GM21576 (cell line): Measurements from ENCODE around the gene KIRREL1.

Experiments used
- ATAC-seq: cut with Tn5 transposase; IDR thresholded peaks from one replicate; pipeline ENCODE4 v1.9.1; 2021; ENCODE audit warnings: mild to moderate bottlenecking, moderate library complexity; ENCODE audit not compliant: unreplicated experiment

Gene KIRREL1

DNA sequence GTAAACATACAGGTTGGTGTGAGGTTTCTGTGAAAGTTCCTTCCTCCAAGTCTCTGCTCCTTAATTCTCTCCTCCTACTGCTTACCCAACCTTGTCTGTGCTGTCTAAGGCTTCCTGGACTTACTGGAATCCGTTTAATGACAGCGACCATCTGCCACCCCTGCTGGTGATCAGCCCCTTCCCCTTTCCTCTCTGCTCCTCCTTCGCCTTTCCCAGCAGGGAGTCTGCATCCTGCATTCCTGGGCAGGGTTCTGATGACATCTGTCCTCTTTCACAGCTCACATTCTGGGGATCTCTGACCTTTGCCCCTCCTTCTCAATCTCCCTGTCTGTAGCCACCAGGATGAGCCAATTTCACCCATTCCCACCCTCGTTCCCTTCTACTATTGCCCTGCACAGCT lies 66.5 kb downstream of the KIRREL1 start:
- ATAC-seq = no peak

DNA sequence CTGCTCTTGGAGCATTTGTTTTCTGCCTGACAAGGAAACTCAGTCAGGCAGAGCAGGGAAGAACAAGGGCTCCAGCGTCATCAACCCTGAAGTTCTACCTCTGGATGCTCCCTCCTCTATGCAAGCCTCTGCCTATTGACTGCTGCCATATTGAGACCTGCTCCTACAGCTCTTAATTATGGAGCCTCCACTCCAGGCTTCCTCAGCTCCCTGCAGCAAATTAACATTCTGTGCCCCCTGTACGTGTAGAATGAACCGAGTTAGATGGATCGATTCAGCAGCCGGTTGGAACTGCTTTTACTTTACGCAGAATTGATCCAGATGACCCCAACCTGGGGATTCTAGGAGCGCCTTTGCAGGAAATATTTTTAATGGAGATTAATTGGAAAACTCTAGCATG lies 68.7 kb downstream of the KIRREL1 start:
- ATAC-seq = no peak

DNA sequence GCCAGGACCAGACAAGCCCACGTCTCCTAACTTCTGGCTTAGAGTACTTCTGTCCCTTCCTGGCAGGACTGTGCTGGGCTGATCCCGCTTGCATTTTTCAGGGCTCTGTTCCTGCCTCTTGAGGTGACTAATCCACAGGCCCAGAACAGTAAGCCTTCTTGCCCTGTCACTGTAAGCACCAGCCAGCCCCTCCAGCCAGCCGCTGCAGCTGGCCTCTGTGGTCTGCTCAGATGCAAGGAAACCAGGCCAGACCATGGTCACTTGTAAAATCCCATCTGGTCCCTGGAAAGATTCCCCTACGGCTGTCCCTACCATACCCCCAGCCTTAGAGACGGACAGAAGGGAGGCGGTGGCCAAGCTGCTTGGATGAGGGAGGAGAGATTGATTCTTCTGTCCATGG lies 74.2 kb downstream of the KIRREL1 start:
- no peak for ATAC-seq

DNA sequence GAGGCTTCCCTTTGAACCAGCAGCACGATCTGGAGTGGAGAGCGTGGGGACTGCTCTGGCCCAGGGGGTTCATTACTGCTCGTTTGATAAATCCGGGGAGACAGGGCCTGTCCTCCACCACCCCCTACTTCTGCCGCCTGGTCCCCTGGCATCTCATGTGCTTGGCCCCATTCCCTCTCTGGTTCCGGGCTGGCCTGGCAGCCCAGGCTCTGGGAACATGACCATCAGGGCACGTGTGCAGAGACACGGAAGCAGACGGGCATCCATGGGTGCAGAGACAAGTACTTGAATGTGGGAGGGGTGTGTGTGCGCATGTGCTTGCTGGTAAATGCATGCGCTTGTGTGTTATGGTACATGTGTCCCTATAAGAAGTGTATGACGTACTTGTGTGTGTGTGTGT lies 75.5 kb downstream of the KIRREL1 start:
- ATAC-seq = no peak

DNA sequence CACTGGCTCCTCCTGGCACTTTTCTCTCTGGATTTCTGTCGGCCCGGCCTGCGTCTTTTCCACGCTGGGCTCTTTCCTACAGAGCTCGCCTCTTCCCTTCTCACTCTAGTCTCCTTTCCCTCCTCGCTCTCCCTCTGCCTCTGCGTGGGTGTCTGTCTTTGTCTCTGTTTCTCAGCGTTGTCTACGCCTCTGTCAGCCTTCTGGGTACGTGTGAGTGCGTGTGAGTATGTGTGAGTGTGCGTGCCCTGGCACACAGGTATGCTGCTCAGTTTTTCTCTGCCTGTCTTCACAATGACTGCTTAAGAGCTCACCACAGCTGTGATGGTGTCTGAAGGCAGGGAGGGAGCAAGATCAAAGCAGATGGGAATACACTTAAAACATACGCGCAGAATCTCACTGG lies 77.7 kb downstream of the KIRREL1 start:
- no peak for ATAC-seq

DNA sequence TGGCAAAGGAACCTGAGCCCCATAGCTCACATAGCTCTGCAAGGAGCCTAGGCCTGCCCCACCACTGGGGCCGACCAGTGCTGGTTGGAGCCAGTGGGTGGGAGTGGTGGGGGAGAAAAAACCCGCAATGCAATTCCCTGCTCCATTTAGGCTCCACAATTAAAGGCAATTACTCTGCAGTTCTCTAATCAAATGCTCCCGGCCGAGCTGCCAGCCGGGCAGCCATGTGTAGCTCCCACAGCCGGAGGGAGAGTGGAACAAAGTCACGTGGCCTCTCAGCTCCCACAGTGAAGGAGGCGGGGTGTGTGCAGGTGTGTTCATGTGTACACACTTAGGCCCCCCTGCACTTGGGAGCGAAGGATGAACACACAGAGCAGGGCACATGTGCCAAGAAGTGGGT lies 81.6 kb downstream of the KIRREL1 start:
- no peak for ATAC-seq

DNA sequence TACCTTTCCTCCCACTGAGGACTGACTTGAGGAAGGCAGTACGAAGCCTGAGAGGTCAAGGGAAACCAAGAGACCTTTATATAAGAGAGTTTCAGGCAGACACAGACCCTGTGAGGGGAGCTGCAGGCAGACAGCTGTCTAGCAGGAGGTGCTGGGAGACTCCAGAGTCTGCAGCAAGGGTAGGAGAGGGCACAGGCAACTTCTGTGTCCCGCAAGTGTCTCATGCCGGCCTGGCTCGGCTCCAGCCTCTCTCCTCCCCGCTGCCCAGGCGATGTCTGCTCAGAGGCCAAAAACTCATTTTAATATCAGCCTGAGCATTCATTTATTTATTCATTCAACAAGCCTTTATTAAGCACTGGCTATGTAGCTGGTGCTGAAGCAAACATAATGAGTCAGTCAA lies 83.0 kb downstream of the KIRREL1 start:
- no peak for ATAC-seq

DNA sequence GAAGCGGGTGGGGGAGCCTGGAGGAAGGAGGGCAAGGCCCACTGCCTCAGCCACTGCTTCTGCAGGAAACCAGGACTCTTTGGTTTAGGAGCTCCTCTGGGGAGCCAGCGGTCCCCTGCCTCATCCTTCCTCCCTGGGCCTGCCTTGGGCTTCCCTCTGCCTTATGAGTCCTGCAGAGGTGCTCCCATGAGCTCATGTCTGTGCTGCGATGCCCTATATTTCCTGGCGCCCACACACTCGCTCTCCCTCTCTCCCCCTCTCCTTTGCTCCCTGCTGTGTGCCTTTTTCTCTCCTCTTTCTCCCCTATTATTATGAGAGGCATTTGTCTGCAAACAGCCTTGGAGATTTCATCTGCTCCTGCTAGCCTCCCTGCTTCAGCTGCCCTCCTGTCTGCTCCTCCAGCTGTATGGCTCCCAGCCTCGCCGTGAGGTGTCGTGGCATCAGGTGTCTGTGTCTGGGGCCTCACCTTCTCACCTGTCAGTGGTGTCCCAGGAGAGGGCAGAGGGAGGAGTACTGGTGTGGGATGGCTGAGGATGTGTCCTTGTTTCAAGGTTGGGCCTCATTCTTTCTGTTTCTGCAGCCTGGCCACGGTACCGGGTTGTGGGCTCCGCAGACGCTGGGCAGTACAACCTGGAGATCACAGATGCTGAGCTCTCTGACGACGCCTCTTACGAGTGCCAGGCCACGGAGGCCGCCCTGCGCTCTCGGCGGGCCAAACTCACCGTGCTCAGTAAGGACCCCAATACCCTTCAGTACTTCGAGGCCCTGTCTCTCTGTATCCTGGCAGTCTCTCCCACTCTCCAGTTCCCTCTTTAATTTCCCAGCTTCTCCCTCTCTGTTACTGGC lies 84.2 kb downstream of the KIRREL1 start:
- no peak for ATAC-seq

DNA sequence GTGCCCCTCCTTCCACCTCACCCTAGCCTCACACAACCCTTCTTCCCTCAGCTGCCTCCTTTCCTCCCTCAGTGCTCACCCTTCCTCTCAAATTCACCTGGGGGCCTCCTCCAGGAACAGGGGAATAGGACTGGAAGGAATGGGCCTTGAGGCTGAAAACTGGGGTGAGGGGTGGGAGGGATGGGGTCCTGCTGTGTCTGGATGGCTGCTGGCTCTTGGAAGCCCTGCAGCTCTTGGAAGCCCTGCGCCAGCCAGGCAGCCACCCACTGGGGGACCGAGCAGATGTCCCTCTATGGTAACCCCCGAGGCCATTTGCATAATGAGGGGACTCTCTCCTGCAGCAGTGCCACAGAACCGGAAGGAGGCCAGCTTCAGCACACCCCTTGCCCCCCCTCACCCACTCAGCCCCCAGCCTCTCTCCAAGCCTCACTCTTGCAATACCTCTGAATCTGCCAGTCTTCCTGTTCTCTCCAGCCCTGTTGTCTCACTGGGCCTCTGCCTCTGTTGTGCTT lies 85.2 kb downstream of the KIRREL1 start:
- no peak for ATAC-seq

DNA sequence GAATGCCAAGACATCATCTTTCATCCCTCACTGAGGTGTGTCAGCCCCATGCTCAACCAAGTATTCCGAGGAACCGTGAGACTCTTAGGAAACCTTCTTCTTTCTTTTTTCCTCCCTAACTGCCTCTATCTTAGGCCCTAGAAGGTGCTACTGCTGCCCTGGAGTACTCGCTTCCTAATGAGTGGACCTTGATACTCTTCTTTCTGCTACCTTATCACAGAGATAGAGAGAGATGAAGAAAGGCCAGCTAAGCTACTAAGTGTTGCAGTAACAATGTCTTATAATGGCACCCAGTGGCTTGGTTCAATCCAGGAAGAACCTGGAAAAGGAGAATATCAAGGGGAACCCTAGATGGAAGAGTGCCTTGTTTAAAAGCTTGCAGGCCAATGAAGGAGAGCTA lies 86.6 kb downstream of the KIRREL1 start:
- ATAC-seq = no peak

DNA sequence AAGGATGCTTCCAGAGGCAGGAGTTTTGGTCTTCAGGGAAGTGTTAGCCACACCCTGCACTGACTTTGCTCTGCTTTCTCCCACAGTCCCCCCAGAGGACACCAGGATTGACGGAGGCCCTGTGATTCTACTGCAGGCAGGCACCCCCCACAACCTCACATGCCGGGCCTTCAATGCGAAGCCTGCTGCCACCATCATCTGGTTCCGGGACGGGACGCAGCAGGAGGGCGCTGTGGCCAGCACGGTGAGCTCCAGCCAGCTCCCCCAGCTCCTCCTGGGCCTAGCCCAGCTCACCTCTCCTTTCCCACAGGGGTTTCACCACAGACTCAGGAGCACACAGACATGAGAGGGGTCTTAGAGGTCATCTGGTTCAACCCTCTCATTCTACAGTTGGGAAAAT lies 90.9 kb downstream of the KIRREL1 start:
- no peak for ATAC-seq

DNA sequence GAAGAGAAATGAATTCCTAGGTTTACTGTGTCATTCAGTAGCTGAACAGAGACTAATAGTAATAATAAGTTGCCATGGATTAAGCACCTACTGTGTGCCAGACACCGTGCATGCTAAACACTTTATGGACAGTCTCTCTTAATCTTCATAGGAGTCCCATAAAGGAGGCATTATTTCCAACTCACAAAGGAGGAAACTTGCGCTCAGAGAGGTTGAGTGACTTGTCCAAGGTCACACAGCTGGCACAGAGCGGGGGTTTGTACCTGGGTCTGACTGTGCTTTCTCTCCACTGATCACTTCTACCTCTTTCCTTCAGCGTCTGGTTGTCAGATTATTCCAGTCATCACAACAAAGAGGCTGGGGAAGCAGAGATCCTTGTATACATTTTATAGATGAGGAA lies 91.3 kb downstream of the KIRREL1 start:
- ATAC-seq = no peak

DNA sequence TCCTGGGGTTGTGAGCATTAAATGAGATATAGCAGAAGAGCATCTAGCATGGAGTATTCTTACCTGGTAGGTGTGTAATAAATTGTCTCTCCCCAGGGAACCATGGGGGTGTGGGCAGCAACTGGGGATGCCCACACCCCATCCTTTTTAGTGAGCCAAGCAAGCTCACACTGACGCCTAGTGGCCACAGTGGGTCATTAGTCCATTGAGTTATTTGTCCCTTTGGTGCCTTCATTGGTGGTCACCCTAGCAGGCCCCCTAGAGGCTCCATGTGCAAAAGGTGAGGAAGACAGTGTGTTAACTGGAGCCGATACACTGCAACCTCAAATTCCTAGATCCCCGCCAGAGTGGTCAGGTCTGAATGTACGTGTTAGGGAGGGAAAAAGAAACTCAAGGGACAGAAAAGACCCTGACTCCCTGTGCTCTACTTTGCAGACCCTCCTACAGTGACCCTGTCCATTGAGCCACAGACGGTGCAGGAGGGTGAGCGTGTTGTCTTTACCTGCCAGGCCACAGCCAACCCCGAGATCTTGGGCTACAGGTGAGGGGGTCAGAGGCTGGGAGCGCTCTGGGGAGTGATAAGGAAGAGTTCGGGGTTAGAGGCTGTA lies 94.0 kb downstream of the KIRREL1 start:
- ATAC-seq = no peak

DNA sequence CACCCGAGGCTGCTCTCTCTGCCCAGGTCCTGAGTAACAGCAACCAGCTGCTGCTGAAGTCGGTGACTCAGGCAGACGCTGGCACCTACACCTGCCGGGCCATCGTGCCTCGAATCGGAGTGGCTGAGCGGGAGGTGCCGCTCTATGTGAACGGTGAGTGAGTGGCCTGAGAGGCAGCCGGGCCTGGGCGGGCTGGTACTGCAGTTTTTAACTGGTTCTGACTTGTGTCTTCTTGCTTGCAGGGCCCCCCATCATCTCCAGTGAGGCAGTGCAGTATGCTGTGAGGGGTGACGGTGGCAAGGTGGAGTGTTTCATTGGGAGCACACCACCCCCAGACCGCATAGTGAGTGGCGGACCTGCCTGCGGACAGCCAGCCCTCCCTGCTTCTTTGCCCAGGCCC lies 96.0 kb downstream of the KIRREL1 start:
- ATAC-seq = no peak

DNA sequence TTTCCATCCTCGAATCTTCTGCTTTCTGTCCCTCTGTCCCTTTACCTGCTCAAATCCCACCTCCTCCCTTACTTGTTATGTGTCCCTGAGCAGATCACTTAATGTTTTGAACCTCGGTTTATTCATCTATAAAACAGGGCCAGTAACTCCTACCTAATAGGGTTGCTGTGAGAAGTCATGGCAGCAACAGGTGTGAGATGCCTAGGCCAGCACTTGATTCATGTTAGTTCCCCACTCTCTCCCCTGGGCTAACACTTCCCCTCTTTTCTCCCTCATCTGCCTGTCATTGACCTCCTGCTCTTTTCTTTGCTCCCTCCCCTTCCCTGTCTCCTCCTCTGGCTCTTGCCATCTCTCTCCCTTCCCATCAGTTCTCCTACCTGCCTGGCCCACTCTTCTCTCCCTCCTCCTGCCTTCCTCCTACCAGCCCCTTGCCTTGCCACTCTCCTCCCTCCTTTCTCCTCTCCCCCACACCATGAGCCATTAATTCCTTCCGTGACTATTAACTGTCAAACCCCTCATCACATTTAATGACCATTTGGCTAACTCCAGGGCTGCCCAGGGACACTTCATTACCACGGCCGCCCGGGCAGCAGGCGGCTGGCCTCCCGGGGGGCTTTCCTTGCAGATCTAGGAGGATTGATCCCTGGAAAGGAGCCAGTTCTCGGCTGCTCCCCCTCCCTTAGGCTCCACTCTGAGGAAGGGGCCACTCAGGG lies 96.6 kb downstream of the KIRREL1 start:
- ATAC-seq = no peak

DNA sequence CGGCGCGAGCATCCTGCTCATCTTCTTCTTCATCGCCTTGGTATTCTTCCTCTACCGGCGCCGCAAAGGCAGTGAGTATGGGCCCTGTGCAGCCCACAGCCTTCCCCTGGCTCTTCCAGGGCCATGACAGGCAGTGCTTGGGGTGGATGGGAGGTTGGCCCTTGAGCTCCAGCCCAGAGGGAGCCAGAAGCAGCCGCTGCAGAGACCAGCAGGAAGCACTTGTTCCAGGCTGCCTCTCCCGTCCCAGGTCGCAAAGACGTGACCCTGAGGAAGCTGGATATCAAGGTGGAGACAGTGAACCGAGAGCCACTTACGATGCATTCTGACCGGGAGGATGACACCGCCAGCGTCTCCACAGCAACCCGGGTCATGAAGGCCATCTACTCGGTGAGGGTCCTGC lies 99.9 kb downstream of the KIRREL1 start:
- no peak for ATAC-seq

DNA sequence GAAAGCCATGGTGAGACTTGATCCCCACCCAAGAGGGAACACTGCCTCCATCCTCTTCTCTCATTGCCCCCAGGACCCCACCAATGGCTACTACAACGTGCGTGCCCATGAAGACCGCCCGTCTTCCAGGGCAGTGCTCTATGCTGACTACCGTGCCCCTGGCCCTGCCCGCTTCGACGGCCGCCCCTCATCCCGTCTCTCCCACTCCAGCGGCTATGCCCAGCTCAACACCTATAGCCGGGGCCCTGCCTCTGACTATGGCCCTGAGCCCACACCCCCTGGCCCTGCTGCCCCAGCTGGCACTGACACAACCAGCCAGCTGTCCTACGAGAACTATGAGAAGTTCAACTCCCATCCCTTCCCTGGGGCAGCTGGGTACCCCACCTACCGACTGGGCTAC lies 101.1 kb downstream of the KIRREL1 start:
- no peak for ATAC-seq

DNA sequence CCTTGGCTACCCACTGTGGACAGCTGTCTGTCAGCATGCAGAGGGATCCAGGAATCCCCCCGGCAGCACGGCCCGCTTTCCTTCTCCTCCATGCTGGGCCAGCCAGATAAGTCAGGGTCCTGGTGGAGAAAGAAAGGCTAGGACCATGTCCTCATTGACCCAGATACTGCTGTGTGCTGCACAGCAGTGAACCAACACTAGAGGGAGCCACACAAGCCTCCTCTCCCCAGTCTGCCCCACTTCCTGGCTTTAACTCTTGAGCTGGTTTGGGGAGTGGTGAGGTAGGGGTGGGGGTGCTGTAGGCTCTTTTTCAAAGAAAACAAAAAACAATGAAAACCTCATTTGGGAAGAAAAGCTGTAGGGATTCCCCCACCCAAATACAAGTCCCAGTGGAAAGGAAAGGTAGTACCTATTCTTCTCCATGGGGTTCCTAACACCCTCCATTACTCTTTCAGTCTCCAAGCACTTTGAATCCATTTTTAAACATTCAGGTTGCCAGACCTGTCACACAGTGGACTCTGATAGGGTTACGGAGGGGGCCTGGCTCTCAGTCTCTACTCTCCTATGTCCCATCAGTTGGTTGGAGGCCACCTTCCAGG lies 102.4 kb downstream of the KIRREL1 start:
- no peak for ATAC-seq

DNA sequence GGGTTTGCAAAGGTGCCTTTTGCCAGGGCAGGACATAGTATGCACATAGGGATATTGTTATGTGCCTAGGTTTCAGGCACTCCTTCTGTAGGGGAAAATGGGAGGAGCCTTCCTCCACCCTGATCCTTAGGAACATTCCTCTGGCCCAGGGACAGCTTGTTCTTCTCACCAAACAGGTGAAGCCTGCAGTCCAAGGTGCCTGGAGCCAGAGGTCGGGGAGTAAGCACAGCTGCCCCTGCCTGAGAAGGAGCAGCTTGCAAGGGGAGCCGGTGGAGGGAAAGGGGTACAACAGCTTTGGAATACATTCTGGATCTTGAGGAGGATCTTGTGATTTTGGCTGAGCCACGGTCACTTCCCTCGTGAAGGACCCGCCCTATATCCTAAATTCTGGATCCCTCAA lies 104.8 kb downstream of the KIRREL1 start:
- no peak for ATAC-seq

DNA sequence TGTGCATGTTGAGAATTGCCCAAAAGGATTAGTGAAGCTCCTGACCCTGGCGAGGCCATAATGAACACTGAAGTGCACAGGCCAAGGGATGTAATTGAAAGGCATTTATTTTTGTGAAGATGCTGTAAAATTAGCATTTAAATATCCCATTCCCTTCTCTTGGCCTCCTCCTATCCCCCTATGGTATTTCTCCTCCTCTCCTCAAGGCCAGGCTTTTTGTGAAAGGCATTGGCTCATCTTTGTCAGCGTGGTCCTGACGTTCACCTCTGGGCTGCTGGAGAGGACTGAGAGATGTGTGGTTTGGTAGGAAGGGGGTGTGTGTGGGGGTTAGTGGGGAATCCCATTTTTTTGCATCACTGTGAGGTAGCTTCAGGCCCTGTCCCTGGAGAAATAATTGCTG lies 105.7 kb downstream of the KIRREL1 start:
- no peak for ATAC-seq

DNA sequence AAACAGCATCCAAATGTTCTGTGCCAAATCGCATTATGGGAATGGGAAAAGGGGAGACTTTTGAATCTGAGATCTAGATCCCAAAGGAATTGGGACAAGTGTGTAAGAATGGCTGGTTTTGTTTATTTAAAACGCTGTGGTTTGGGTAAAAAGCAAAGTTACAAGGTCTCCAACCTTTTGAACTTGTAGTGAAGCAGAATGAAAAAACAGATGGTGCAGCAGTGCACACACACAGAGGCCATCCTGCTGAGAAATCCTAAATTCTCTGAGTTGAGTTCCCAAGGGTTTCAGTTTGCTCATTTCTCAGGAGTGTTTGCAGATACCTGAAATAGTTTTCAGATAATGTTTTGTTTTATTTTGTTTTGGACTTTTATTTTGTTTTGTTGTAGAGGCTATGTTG lies 107.1 kb downstream of the KIRREL1 start:
- no peak for ATAC-seq

DNA sequence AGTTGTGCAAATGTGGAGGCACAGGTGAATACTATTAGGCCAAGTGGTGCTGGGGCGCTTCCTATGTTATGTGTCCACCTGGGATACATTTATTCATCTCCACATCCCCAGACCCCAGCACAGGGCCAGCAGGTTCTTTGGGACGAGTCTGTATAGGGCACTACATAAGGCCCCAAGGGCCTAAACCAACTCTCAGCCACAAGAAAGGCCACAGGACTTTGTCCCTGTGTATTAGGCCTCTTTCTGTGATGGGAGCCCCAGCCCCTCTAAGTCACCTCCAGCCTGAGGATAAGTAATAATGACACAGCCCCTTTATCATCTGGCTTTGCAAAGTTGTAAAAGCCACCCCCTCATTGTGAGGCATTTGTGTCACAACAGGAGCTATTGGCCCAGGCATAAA lies 108.0 kb downstream of the KIRREL1 start:
- ATAC-seq = no peak
